HG03460 (cell line): ENCODE data around the gene EFNA5.

ENCODE experiments used
- ATAC-seq: cut with Tn5 transposase; IDR thresholded peaks from one replicate; pipeline ENCODE4 v1.9.1; 2021; ENCODE audit not compliant: unreplicated experiment

EFNA5 gene

DNA sequence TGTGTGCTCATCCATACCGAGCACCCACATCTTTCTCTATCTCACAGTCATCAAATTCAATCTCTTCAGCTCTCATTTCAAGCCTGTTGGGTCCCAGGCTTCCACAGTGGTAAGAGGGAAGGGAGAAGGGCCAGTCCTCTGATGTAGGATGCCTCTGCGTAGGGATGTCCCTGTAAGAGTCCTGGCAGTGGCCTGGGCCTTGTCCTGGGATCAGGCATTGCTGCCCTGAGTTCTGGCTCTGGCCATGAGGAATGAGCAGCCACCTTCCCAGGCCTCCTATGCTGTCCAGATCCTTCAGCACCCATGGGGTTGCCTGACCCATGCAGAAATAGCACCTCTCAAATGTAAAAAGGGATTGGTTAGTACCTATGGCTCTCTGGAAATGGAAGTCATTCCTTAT is 121.2 kb downstream of the EFNA5 start:
- ATAC-seq: no peak

- ATAC-seq: no peak
Measured at GRCh38 chr5:107548477-107548876, 122.3 kb downstream of the EFNA5 start.

- ATAC-seq: no peak
Measured at GRCh38 chr5:107546719-107547118, 124.0 kb downstream of the EFNA5 start.

GRCh38 chr5:107545486-107545885 is 125.3 kb downstream of the EFNA5 start:
- no peak for ATAC-seq

DNA sequence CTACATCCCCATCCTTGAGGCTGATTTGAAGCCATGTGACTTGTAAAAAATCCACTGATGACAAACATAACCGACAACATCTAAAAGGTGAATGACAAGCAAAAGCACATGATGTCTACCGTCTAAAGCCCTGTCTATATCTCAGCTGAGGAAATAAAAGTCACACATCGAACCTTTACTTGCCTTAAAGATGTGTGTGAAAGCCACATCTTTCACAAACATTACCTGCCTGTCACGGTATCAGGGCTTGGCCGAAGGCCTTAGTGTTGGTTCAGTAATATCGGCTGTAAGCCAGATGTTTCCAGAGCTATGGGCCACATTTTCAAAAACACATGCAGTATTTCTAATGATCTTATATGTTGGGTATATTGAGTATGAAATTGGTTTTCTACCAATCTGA is 125.8 kb downstream of the EFNA5 start:
- ATAC-seq: no peak

DNA sequence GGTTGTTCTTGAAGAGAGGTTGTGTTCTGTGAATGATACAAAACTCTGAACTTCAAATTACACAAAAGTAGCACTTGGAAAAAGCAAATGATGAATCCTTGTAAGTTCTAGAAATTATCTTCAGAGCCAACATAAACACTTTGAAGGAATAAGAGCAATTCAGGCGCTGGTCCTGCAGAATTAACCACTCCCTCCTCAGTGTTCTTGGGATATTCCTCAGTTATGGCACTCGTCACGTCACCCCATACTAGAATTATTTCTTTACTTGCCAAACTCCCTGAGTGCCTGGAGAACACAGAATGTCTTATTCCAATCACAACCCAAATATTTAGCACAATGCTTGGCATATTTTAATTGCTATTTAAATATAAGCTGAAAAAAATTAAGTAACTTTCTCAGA is 126.3 kb downstream of the EFNA5 start:
- no peak for ATAC-seq

- no peak for ATAC-seq
Measured at GRCh38 chr5:107543868-107544267, 126.9 kb downstream of the EFNA5 start.

- no peak for ATAC-seq
Measured at GRCh38 chr5:107542831-107543231, 127.9 kb downstream of the EFNA5 start.

GRCh38 chr5:107542428-107542827 is 128.3 kb downstream of the EFNA5 start:
- no peak for ATAC-seq

DNA sequence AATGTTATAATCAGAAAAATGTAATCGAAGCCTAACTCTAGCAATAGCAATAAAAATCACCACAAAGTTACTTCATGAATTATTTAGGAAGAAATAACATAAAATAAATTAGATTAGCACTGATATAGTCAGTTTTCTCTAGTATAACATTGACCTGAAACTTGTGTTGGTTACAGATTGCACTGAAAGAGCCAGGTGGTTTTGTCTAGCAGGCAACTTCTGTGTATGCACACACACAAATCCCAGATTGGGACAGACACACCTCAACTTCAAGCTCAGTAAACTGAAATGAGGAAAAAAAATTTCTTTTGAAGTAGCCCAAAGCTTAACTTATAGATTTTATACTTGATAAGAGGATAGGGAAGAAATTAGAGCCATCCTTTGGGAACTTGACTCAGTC is 129.3 kb downstream of the EFNA5 start:
- ATAC-seq: no peak

GRCh38 chr5:107539726-107540330 is 130.9 kb downstream of the EFNA5 start:
- ATAC-seq: no peak

DNA sequence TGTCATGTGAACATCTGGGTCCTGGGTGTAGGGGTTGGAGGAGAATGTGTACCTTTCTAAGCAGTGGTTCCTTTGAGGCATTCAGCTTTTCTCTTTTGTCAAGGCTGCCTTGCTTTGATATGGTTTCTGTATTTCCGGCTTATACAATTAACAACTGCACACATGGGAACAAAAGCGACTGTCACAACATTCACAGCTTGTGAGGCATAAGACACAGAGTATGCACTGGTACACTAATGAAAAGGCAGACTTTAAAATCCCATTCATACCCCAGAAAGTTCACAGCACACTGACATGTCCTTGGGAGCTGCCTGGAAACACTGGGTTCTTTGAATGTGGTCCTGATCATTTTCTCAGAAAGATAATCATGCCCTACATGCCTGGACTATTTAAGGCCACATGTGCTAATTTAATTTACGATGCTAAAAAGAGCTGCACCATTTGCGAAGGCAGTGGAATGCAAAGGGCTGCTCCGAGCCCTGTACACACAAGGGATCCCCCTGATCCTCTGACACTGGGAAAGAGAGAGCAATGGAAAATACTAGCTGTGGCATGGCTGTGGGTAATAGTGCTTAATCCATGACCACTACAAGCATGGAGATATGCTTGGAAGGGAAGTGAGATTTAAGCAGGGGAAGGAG is 131.8 kb downstream of the EFNA5 start:
- no peak for ATAC-seq

DNA sequence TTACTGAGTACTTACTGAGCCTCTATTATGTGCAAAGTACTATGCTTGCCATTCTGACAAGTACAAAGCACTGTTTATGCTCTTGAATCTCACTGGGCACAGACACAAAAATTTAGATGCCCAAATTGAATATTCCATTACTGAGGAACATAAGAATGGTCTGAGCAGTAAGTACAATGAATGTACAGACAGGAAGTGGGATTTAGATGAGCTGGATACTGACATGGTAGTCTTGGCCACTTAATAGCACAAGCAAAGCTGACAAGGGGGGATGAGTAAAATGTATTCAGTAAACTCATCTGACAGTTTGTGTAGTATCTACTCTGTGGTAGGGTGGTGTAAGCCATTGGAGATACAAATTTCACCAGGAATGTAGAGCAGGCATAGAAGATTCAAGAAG is 132.4 kb downstream of the EFNA5 start:
- no peak for ATAC-seq

GRCh38 chr5:107535849-107536248 is 134.9 kb downstream of the EFNA5 start:
- no peak for ATAC-seq

DNA sequence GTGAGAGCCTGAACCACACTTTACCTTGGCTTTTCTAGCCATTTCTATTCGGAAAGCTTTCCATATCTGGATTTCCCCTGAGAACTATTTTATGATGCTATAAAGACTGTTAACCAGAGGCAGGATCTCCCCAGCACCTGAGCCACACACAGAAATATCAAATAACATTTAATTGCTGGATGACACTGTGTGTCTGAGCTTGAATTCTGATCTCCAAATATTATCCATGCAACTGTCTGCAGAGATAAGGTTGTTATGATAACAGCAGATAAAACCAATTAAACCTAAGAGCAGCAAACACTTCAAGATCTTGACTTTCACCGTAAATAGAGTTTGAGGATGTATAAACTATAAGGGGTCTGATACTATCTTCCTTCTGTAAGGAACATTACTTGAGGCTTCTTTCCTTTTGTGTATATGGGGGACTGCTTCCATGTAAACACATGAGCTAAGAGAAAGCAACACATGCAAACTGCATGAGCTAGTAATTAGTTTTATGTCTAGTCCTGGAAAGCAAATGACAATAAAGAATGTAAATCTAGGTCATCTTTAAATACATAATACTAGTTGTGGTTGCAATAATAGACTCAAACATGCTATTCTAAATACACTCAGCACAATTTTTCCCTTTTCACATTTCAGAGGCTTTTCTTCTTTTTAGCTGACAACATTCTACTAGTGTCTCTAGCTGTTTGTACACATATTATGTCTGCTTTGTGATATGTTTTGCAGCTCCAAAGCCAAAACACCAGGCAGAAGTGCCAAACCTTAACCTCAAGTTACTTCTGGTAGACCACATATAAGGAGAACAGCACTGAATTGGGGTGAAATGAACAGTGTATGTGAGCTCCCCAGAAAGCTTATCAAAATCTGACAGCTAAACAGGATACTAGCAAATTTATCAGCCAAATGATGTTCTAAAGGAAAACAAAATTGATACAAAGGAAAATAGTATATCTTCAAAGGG is 136.5 kb downstream of the EFNA5 start:
- no peak for ATAC-seq

- ATAC-seq: no peak
Measured at GRCh38 chr5:107532916-107533315, 137.8 kb downstream of the EFNA5 start.

- no peak for ATAC-seq
Measured at GRCh38 chr5:107532169-107532878, 138.4 kb downstream of the EFNA5 start.

- no peak for ATAC-seq
Measured at GRCh38 chr5:107531308-107531707, 139.4 kb downstream of the EFNA5 start.

- ATAC-seq: no peak
Measured at GRCh38 chr5:107529618-107530017, 141.1 kb downstream of the EFNA5 start.

- ATAC-seq: no peak
Measured at GRCh38 chr5:107526270-107526937, 144.3 kb downstream of the EFNA5 start.

DNA sequence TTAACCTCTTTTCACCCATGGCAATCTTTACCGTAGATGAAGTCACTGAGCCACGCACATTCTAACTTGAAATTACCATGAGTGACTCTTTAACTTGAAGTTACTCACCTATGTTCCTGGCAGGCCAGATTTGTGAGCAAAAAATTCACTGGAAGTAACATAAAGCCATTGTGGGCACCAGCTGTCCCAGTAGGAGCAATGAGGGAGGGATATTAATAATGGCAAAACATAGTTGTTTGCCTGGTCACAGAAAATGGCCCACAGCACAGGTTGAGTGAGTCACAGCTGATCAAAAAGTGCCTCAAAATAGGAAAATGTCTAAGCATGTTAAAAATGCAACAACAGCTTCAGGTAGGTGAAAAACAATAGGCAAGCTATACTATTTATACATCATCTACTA is 146.6 kb downstream of the EFNA5 start:
- ATAC-seq: no peak
